IMR-90 (cell line): ENCODE measurements around the gene TNFAIP8. TPM values are rescaled to one million over a fixed set of nuclear protein-coding genes. Genes with fewer than 3 reads are reported as not detected.

Experiments used
- ATAC-seq: fragments of 200-7000 bp; cut with Tn5 transposase; 2 replicates; pipeline ENCODE4 v1.9.1; 2020; ENCODE audit warnings: low read depth, mild to moderate bottlenecking, moderate library complexity
- BruUV-seq: library from RNA; stranded (reverse); fragments of 400-500 nt; replicated peaks from 2 replicates; lab custom pipeline; 2021; lab: Mats Ljungman, UMichigan
- CTCF ChIA-PET: fragments of 300-600 bp; formaldehyde crosslinking; extraction: SDS; loops from one replicate; lab custom pipeline; 2021; ENCODE audit warnings: antibody characterized with exemption; lab: Yijun Ruan, JAX
- POLR2A ChIA-PET: fragments of 300-600 bp; sonication (Branson Sonifier 250); formaldehyde crosslinking; loops from one replicate; lab custom pipeline; 2022; ENCODE audit warnings: antibody characterized with exemption; ENCODE audit not compliant: unreplicated experiment; lab: Charles Lee
- DNase-seq: peaks from one replicate; pipeline ENCODE4 v3.0.0; 2013
- H2AFZ ChIP-seq: replicated peaks from 2 replicates; pipeline ENCODE3; 2013; ENCODE audit warnings: low read length, mild to moderate bottlenecking; ENCODE audit not compliant: poor library complexity
- H2AK5ac ChIP-seq: 2 replicates; pipeline ENCODE4 v1.6.1; 2013; ENCODE audit warnings: low read depth, low read length, inconsistent platforms
- H2AK9ac ChIP-seq: replicated peaks from 2 replicates; pipeline ENCODE3; 2013; ENCODE audit warnings: mild to moderate bottlenecking, low read depth, low read length, moderate library complexity; ENCODE audit not compliant: poor library complexity
- H2BK120ac ChIP-seq: 2 replicates; pipeline ENCODE4 v1.6.1; 2013; ENCODE audit warnings: low read depth, low read length, inconsistent platforms
- H2BK15ac ChIP-seq: 3 replicates; pipeline ENCODE4 v1.6.1; 2013; ENCODE audit warnings: low read depth, low read length, inconsistent platforms
- H2BK20ac ChIP-seq: 2 replicates; pipeline ENCODE4 v1.6.1; 2013; ENCODE audit warnings: low read depth, mild to moderate bottlenecking, inconsistent platforms, low read length, moderate library complexity
- H2BK5ac ChIP-seq: 2 replicates; pipeline ENCODE4 v1.6.1; 2013; ENCODE audit warnings: mild to moderate bottlenecking, low read depth, low read length, inconsistent platforms; ENCODE audit not compliant: poor library complexity, severe bottlenecking
- H3K14ac ChIP-seq: replicated peaks from 2 replicates; pipeline ENCODE4 v1.6.1; 2013; ENCODE audit warnings: low read depth, low read length, inconsistent platforms
- H3K18ac ChIP-seq: 2 replicates; pipeline ENCODE4 v1.6.1; 2013; ENCODE audit warnings: low read depth, low read length, control low read depth
- H3K23ac ChIP-seq: 2 replicates; pipeline ENCODE4 v1.6.1; 2013; ENCODE audit warnings: low read depth, low read length, inconsistent platforms
- H3K27ac ChIP-seq: 2 replicates; pipeline ENCODE4 v1.5.1; 2013; ENCODE audit warnings: mild to moderate bottlenecking, control low read depth, low read length; ENCODE audit not compliant: insufficient read depth
- H3K27me3 ChIP-seq: 2 replicates; pipeline ENCODE4 v1.6.1; 2013; ENCODE audit warnings: low read length; ENCODE audit not compliant: control insufficient read depth, insufficient read depth
- H3K36me3 ChIP-seq: 2 replicates; pipeline ENCODE4 v1.6.1; 2013; ENCODE audit warnings: low read length, mixed read lengths; ENCODE audit not compliant: control insufficient read depth, insufficient read depth
- H3K4ac ChIP-seq: 2 replicates; pipeline ENCODE4 v1.6.1; 2013; ENCODE audit warnings: low read depth, low read length, inconsistent platforms
- H3K4me1 ChIP-seq: 2 replicates; pipeline ENCODE4 v1.6.1; 2013; ENCODE audit warnings: low read length, mixed read lengths; ENCODE audit not compliant: control insufficient read depth, insufficient read depth
- H3K4me2 ChIP-seq: 2 replicates; pipeline ENCODE4 v1.6.1; 2013; ENCODE audit warnings: low read depth, mild to moderate bottlenecking, control low read depth, low read length, moderate library complexity
- H3K4me3 ChIP-seq: 2 replicates; pipeline ENCODE4 v1.5.1; 2013; ENCODE audit warnings: low read depth, mild to moderate bottlenecking, control low read depth, low read length, moderate library complexity; ENCODE audit not compliant: insufficient read depth
- H3K56ac ChIP-seq: 2 replicates; pipeline ENCODE4 v1.6.1; 2013; ENCODE audit warnings: low read length, inconsistent platforms; ENCODE audit not compliant: insufficient read depth; ENCODE audit errors: extremely low read depth
- H3K79me1 ChIP-seq, 2 experiments: 2 replicates each; pipeline ENCODE4 v1.6.1; 2013; ENCODE audit warnings: low read length in 2 of 2, inconsistent platforms in 1 of 2, low read depth in 1 of 2
- H3K9ac ChIP-seq: 2 replicates; pipeline ENCODE4 v1.6.1; 2013; ENCODE audit warnings: low read depth, low read length, control low read depth
- H3K9me1 ChIP-seq: 2 replicates; pipeline ENCODE4 v1.6.1; 2013; ENCODE audit warnings: low read length, inconsistent platforms; ENCODE audit not compliant: insufficient read depth
- H3K9me3 ChIP-seq: 2 replicates; pipeline ENCODE4 v1.6.1; 2013; ENCODE audit warnings: low read length; ENCODE audit not compliant: control insufficient read depth, insufficient read depth
- H4K20me1 ChIP-seq: 2 replicates; pipeline ENCODE4 v1.6.1; 2013; ENCODE audit warnings: low read length, inconsistent platforms; ENCODE audit not compliant: insufficient read depth
- H4K5ac ChIP-seq: 2 replicates; pipeline ENCODE4 v1.6.1; 2013; ENCODE audit warnings: mild to moderate bottlenecking, low read depth, low read length, control low read depth
- H4K8ac ChIP-seq, 2 experiments: 2 replicates each; pipeline ENCODE4 v1.6.1; 2013; ENCODE audit warnings: low read depth in 2 of 2, low read length in 2 of 2, control low read depth in 1 of 2, inconsistent platforms in 1 of 2
- H4K91ac ChIP-seq: 2 replicates; pipeline ENCODE4 v1.6.1; 2013; ENCODE audit warnings: low read depth, low read length, inconsistent platforms; ENCODE audit not compliant: insufficient read depth
- BHLHE40 ChIP-seq: fragments of 150-350 bp; IDR thresholded peaks from 2 replicates; pipeline ENCODE4 v1.6.1; 2016; ENCODE audit warnings: mild to moderate bottlenecking, low read depth, low read length
- CEBPB ChIP-seq: IDR thresholded peaks from 2 replicates; pipeline ENCODE4 v1.6.1; 2012; ENCODE audit warnings: low read depth, low read length, improper control_type of control experiment
- ELK1 ChIP-seq: fragments of 150-350 bp; IDR thresholded peaks from 2 replicates; pipeline ENCODE4 v1.6.1; 2016; ENCODE audit warnings: low read depth, mild to moderate bottlenecking, low read length, moderate library complexity, borderline replicate concordance
- FOS ChIP-seq: fragments of 150-350 bp; IDR thresholded peaks from 2 replicates; pipeline ENCODE4 v1.6.1; 2016; ENCODE audit warnings: low read depth, low read length
- MAZ ChIP-seq: IDR thresholded peaks from 2 replicates; pipeline ENCODE4 v1.6.1; 2012; ENCODE audit warnings: low read depth, mild to moderate bottlenecking, low read length, improper control_type of control experiment, moderate library complexity, borderline replicate concordance
- NFE2L2 ChIP-seq: fragments of 150-350 bp; IDR thresholded peaks from 2 replicates; pipeline ENCODE4 v1.6.1; 2016; ENCODE audit warnings: low read depth, mild to moderate bottlenecking, low read length
- POLR2A ChIP-seq: IDR thresholded peaks from 2 replicates; pipeline ENCODE4 v1.6.1; 2012; ENCODE audit warnings: mild to moderate bottlenecking, low read depth, low read length
- SMC3 ChIP-seq: fragments of 150-350 bp; IDR thresholded peaks from 2 replicates; pipeline ENCODE4 v1.6.1; 2016; ENCODE audit warnings: low read depth, mild to moderate bottlenecking, antibody characterized with exemption, low read length, moderate library complexity
- WGBS, 2 experiments: methylation state at CpG; one replicate each; pipeline versions ENCODE4 v1.1.5 to v1.1.7; 2013; ENCODE audit warnings: missing lambda C conversion rate in 2 of 2; ENCODE audit not compliant: insufficient read length in 1 of 2; ENCODE audit errors: extremely low coverage in 2 of 2; 5-methylcytosine and 5-hydroxymethylcytosine counted together
- dilution Hi-C: fragments of 300-500 bp; cut with HindIII; formaldehyde crosslinking; loops from one replicate; pipeline ENCODE4 v1.14.3; 2018; ENCODE audit warnings: low sequenced_read_pairs; ENCODE audit not compliant: unreplicated experiment
- in situ Hi-C: fragments of 300-500 bp; cut with MboI; formaldehyde crosslinking; loops from 3 replicates; pipeline ENCODE4 v1.14.3; 2019; ENCODE audit warnings: low sequenced_read_pairs, inconsistent platforms, mixed read lengths
- intact Hi-C: fragments of 100-400 bp; cut with micrococcal nuclease; formaldehyde crosslinking; loops from 2 replicates; pipeline ENCODE4 v1.10.0; 2022
- polyA plus RNA-seq, 3 experiments: library from polyadenylated mRNA; depleted of rRNA; stranded (reverse); fragments of >200 nt; gene quantifications; 2 replicates each; pipeline ENCODE4 v1.2.3, GENCODE V29; 2012; ENCODE audit warnings: low replicate concordance in 1 of 3
- total RNA-seq: library from RNA; depleted of rRNA; stranded (reverse); fragments of >200 nt; gene quantifications from 2 replicates; pipeline ENCODE4 v1.2.3, GENCODE V29; 2012

The TNFAIP8 gene
- total and polyA plus RNA-seq, 2 of the 4 experiments (the other 2 are of a cell fraction), result 20.3 to 29.9 TPM

- no peak overlapping the region for H3K14ac ChIP-seq
- dilution Hi-C loops, result no loop called here
- ChIA-PET POLR2A (no interaction called here), CTCF (no interaction called here)
- no CpG with 5 or more reads among the region's 3 CpGs for WGBS, 2 experiments
- no peak overlapping the region for H4K8ac ChIP-seq
- H3K23ac ChIP-seq, result no peak overlapping the region
- H3K18ac ChIP-seq, result no peak overlapping the region
- H2BK120ac ChIP-seq, result no peak overlapping the region
- intact Hi-C loops, result no loop called here
- no peak for ATAC-seq
- BruUV-seq, result no TSS peak
- no peak overlapping the region for H2BK5ac ChIP-seq
- no peak overlapping the region for H2BK15ac ChIP-seq
- H3K4me2 ChIP-seq, result no peak overlapping the region
- peaks cover 12% of the 10 kb centered on the region for H3K4me1 ChIP-seq
- no peak overlapping the region for H4K5ac ChIP-seq
- no peak overlapping the region for H3K56ac ChIP-seq
- no peak overlapping the region for H4K91ac ChIP-seq
- peaks cover 6% of the 10 kb centered on the region for H3K9me1 ChIP-seq
- no peaks in the 10 kb centered on the region for H4K20me1 ChIP-seq
- no peak overlapping the region for H3K4me3 ChIP-seq
- H2AK5ac ChIP-seq, result no peak overlapping the region
- no peaks in the 10 kb centered on the region for H3K36me3 ChIP-seq
- H3K9me3 ChIP-seq, result no peaks in the 10 kb centered on the region
- H3K27ac ChIP-seq, result no peak overlapping the region
- H3K4ac ChIP-seq, result no peak overlapping the region
- no peak overlapping the region for H2AFZ ChIP-seq
- H2AK9ac ChIP-seq, result no peak overlapping the region
- H2BK20ac ChIP-seq, result no peak overlapping the region
- peaks cover 6 to 29% of the 10 kb centered on the region in 2 experiments; a peak in 3 of 4 replicates for H3K79me1 ChIP-seq
- no peak for DNase-seq
- TF ChIP-seq BHLHE40 (no peak), ELK1 (no peak), SMC3 (no peak), CEBPB (no peak), MAZ (no peak), NFE2L2 (no peak), FOS (no peak), POLR2A (no peak)
- in situ Hi-C loops, result no loop called here
- no peaks in the 10 kb centered on the region for H3K27me3 ChIP-seq
- no peak overlapping the region for H3K9ac ChIP-seq
Observed at GRCh38 chr5:119385536-119386128, 29.8 kb downstream of the TNFAIP8 start.
